ENCODE results near the gene NMNAT2. TPM values are rescaled to one million over a fixed set of nuclear protein-coding genes. Genes with fewer than 3 reads are reported as not detected.
A peak's percentile ranks its signal among the peaks of the same experiment; 100 is the strongest.

Gene NMNAT2
- total and polyA plus RNA-seq, 2 of the 8 experiments (the other 6 are each of a cell fraction or from before 2014, with no cell fraction given), result 6.5 to 20.9 TPM

GRCh38 chr1:183461350-183461749, 43.2 kb upstream of the NMNAT2 start (continued):
- TF ChIP-seq JUN (IDR thresholded peaks at IDR 0.05; ENCODE audit: low read depth, low read length) (peak; percentile 35; the same call in 1 of the 2 replicates), TEAD4 (IDR thresholded peaks at IDR 0.05; ENCODE audit: low read depth, low read length) (peak; percentile 93), EGR1 (IDR thresholded peaks at IDR 0.05; ENCODE audit: borderline replicate concordance, low read depth, low read length) (no peak), YY1 (IDR thresholded peaks at IDR 0.05; ENCODE audit: low read depth, low read length) (0 out of 2 replicates have a peak, but pooled peaks have one; percentile 18), RXRA (IDR thresholded peaks at IDR 0.05; ENCODE audit: insufficient read depth, low read depth, low read length) (no peak), BRCA1 (IDR thresholded peaks at IDR 0.05; ENCODE audit: low read depth, low read length) (no peak), SAP30 (IDR thresholded peaks at IDR 0.05; ENCODE audit: insufficient read depth, insufficient replicate concordance, low read length) (no peak), ASH2L (IDR thresholded peaks at IDR 0.05; ENCODE audit: low read length) (peak; percentile 75), RFX5 (IDR thresholded peaks at IDR 0.05; ENCODE audit: borderline replicate concordance, low read depth, low read length) (no peak), BCL11A (IDR thresholded peaks at IDR 0.05; ENCODE audit: low read depth in 2 of 2, low read length in 2 of 2) (peak in 1 of 2 experiments; percentile 19), HDAC2 (IDR thresholded peaks at IDR 0.05; ENCODE audit: borderline replicate concordance in 1 of 2, low read depth in 2 of 2, low read length in 2 of 2) (0 out of 4 replicates have a peak, but pooled peaks of 1 of the 2 experiments have one; percentile 52), TBP (IDR thresholded peaks at IDR 0.05; ENCODE audit: low read depth, low read length) (no peak)
- TF ChIP-seq, protein P1, sequence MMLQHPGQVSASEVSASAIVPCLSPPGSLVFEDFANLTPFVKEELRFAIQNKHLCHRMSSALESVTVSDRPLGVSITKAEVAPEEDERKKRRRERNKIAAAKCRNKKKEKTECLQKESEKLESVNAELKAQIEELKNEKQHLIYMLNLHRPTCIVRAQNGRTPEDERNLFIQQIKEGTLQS (IDR thresholded peaks at IDR 0.05; ENCODE audit: insufficient read depth, low read depth, low read length), result no peak
- TF ChIP-seq, protein P2, sequence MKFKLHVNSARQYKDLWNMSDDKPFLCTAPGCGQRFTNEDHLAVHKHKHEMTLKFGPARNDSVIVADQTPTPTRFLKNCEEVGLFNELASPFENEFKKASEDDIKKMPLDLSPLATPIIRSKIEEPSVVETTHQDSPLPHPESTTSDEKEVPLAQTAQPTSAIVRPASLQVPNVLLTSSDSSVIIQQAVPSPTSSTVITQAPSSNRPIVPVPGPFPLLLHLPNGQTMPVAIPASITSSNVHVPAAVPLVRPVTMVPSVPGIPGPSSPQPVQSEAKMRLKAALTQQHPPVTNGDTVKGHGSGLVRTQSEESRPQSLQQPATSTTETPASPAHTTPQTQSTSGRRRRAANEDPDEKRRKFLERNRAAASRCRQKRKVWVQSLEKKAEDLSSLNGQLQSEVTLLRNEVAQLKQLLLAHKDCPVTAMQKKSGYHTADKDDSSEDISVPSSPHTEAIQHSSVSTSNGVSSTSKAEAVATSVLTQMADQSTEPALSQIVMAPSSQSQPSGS (IDR thresholded peaks at IDR 0.05; ENCODE audit: low read length), result peak; percentile 81; the same call in 1 of the 2 replicates
- TF ChIP-seq, protein P3, sequence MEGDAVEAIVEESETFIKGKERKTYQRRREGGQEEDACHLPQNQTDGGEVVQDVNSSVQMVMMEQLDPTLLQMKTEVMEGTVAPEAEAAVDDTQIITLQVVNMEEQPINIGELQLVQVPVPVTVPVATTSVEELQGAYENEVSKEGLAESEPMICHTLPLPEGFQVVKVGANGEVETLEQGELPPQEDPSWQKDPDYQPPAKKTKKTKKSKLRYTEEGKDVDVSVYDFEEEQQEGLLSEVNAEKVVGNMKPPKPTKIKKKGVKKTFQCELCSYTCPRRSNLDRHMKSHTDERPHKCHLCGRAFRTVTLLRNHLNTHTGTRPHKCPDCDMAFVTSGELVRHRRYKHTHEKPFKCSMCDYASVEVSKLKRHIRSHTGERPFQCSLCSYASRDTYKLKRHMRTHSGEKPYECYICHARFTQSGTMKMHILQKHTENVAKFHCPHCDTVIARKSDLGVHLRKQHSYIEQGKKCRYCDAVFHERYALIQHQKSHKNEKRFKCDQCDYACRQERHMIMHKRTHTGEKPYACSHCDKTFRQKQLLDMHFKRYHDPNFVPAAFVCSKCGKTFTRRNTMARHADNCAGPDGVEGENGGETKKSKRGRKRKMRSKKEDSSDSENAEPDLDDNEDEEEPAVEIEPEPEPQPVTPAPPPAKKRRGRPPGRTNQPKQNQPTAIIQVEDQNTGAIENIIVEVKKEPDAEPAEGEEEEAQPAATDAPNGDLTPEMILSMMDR (IDR thresholded peaks at IDR 0.05; ENCODE audit: control extremely low read depth in 1 of 3, insufficient read depth in 1 of 3, low read depth in 1 of 3, low read length in 3 of 3), result no peak
